Hematopoietic multipotent progenitor cell treated with erythropoietin and hydrocortisone succinate and interleukin-3 and kit ligand, for 4 days (in vitro differentiated cells): ENCODE measurements around the gene SLC4A5.
"Not testable (repeated sequence)": the region's sequence is repeated elsewhere in the genome, so short reads cannot be mapped to it uniquely, and the experiment has no call there.

Experiments
- DNase-seq: peaks from one replicate; pipeline ENCODE4 v3.0.0-alpha.2; 2015

The SLC4A5 gene

GRCh38 chr2:74366036-74366435 lies 22.8 kb upstream of the SLC4A5 start:
- DNase-seq: no peak

GRCh38 chr2:74364533-74365505 lies 21.6 kb upstream of the SLC4A5 start:
- no peak for DNase-seq

GRCh38 chr2:74361327-74361726 lies 18.1 kb upstream of the SLC4A5 start:
- DNase-seq: no peak

- no peak for DNase-seq
Measured at GRCh38 chr2:74357627-74358026, 14.4 kb upstream of the SLC4A5 start.

- no peak for DNase-seq
Measured at GRCh38 chr2:74349889-74350288, 6.7 kb upstream of the SLC4A5 start.

GRCh38 chr2:74347742-74348141 lies 4.5 kb upstream of the SLC4A5 start:
- no peak for DNase-seq

- DNase-seq: no peak
Measured at GRCh38 chr2:74347303-74347702, 4.1 kb upstream of the SLC4A5 start.

GRCh38 chr2:74345272-74345943 lies 2.2 kb upstream of the SLC4A5 start:
- no peak for DNase-seq

- not testable (repeated sequence) for DNase-seq
Measured at GRCh38 chr2:74336227-74336626, 7.0 kb downstream of the SLC4A5 start.

GRCh38 chr2:74334931-74335333 lies 8.3 kb downstream of the SLC4A5 start:
- peak; percentile 79 for DNase-seq

GRCh38 chr2:74333896-74334586 lies 9.2 kb downstream of the SLC4A5 start:
- peak; percentile 28 for DNase-seq

GRCh38 chr2:74333175-74333574 lies 10.0 kb downstream of the SLC4A5 start:
- peak; percentile 66 for DNase-seq

- DNase-seq: no peak
Measured at GRCh38 chr2:74332550-74333174, 10.6 kb downstream of the SLC4A5 start.

- peak; percentile 37 for DNase-seq
Measured at GRCh38 chr2:74328573-74328972, 14.6 kb downstream of the SLC4A5 start.

GRCh38 chr2:74328074-74328473 lies 15.1 kb downstream of the SLC4A5 start:
- DNase-seq: no peak

GRCh38 chr2:74327627-74328026 lies 15.6 kb downstream of the SLC4A5 start:
- no peak for DNase-seq

GRCh38 chr2:74327199-74327598 lies 16.0 kb downstream of the SLC4A5 start:
- peak; percentile 29 for DNase-seq

GRCh38 chr2:74325815-74326214 lies 17.4 kb downstream of the SLC4A5 start:
- DNase-seq: no peak

GRCh38 chr2:74321737-74322136 lies 21.5 kb downstream of the SLC4A5 start:
- DNase-seq: no peak

- no peak for DNase-seq
Measured at GRCh38 chr2:74317701-74318100, 25.5 kb downstream of the SLC4A5 start.

- DNase-seq: no peak
Measured at GRCh38 chr2:74316627-74317295, 26.5 kb downstream of the SLC4A5 start.

- DNase-seq: no peak
Measured at GRCh38 chr2:74314107-74314506, 29.1 kb downstream of the SLC4A5 start.
